HEK293 (cell line): Measurements from ENCODE around the gene HLA-DRB5.

ENCODE experiments used
- CTCF ChIA-PET: fragments of 350-600 bp; formaldehyde crosslinking; extraction: SDS; loops from one replicate; lab custom pipeline; 2021; ENCODE audit warnings: antibody characterized with exemption; lab: Yijun Ruan, JAX
- POLR2A ChIA-PET: fragments of 300-600 bp; formaldehyde crosslinking; extraction: SDS; loops from one replicate; lab custom pipeline; 2020; ENCODE audit warnings: antibody characterized with exemption, inconsistent platforms; lab: Yijun Ruan, JAX
- H3K27ac ChIP-seq: fragments of 200-500 bp; sonication (Bioruptor generic); 2 replicates; pipeline ENCODE4 v1.5.1; 2014; ENCODE audit warnings: low read depth, low read length, control low read depth, inconsistent platforms; ENCODE audit errors: extremely low read depth
- H3K36me3 ChIP-seq, 2 experiments: fragments of 200-500 bp in 1 of 2; sonication (Bioruptor generic) in 1 of 2; 1 replicate in 1 of 2; 2 replicates in 1 of 2; pipeline ENCODE4 v1.5.1; 2014 to 2017; ENCODE audit warnings: inconsistent platforms in 2 of 2, low read length in 2 of 2; ENCODE audit not compliant: control insufficient read depth in 2 of 2, insufficient read depth in 1 of 2
- H3K4me1 ChIP-seq: fragments of 200-500 bp; sonication (Bioruptor generic); 2 replicates; pipeline ENCODE4 v1.5.1; 2014; ENCODE audit warnings: mild to moderate bottlenecking, low read length, inconsistent platforms; ENCODE audit not compliant: control insufficient read depth, insufficient read depth
- H3K4me3 ChIP-seq: 2 replicates; pipeline ENCODE4 v1.5.1; 2011; ENCODE audit warnings: low read depth, mild to moderate bottlenecking, control low read depth, low read length, moderate library complexity
- H3K9me3 ChIP-seq: fragments of 200-500 bp; sonication (Bioruptor generic); 2 replicates; pipeline ENCODE4 v1.5.1; 2014; ENCODE audit warnings: low read depth, low read length, inconsistent platforms; ENCODE audit not compliant: control insufficient read depth, insufficient read depth
- FEZF1 ChIP-seq: fragments of 450-650 bp; formaldehyde crosslinking; IDR thresholded peaks from 2 replicates; pipeline ENCODE4 v1.5.1; 2016; ENCODE audit warnings: missing biosample characterization, missing genetic modification characterization
- IKZF3 ChIP-seq: fragments of 450-650 bp; IDR thresholded peaks from 2 replicates; pipeline ENCODE4 v1.5.0; 2018; ENCODE audit warnings: missing biosample characterization, mild to moderate bottlenecking, missing genetic modification characterization, moderate library complexity
- KLF16 ChIP-seq: fragments of 450-650 bp; formaldehyde crosslinking; IDR thresholded peaks from 2 replicates; pipeline ENCODE4 v1.5.1; 2017; ENCODE audit warnings: missing biosample characterization, missing genetic modification characterization
- KLF9 ChIP-seq: fragments of 450-650 bp; formaldehyde crosslinking; IDR thresholded peaks from 2 replicates; pipeline ENCODE4 v1.5.1; 2016; ENCODE audit warnings: missing biosample characterization, missing genetic modification characterization, low read depth
- MYNN ChIP-seq: fragments of 450-650 bp; formaldehyde crosslinking; IDR thresholded peaks from 2 replicates; pipeline ENCODE4 v1.5.1; 2016; ENCODE audit warnings: missing biosample characterization, missing genetic modification characterization, borderline replicate concordance
- ZBTB44 ChIP-seq: fragments of 450-650 bp; IDR thresholded peaks from 2 replicates; pipeline ENCODE4 v1.5.1; 2018; ENCODE audit warnings: missing biosample characterization, mild to moderate bottlenecking, missing genetic modification characterization
- ZNF174 ChIP-seq: fragments of 450-650 bp; formaldehyde crosslinking; IDR thresholded peaks from 2 replicates; pipeline ENCODE4 v1.5.0; 2017; ENCODE audit warnings: missing biosample characterization, mild to moderate bottlenecking, missing genetic modification characterization
- ZNF19 ChIP-seq: fragments of 450-650 bp; formaldehyde crosslinking; IDR thresholded peaks from 2 replicates; pipeline ENCODE4; 2016; ENCODE audit warnings: missing biosample characterization, missing genetic modification characterization, low read depth
- ZNF221 ChIP-seq: fragments of 450-650 bp; formaldehyde crosslinking; IDR thresholded peaks from 2 replicates; pipeline ENCODE4 v1.5.1; 2017; ENCODE audit warnings: missing biosample characterization, missing genetic modification characterization, borderline replicate concordance
- ZNF24 ChIP-seq: fragments of 450-650 bp; formaldehyde crosslinking; IDR thresholded peaks from 2 replicates; pipeline ENCODE4 v1.5.1; 2016; ENCODE audit warnings: missing biosample characterization, missing genetic modification characterization
- ZNF26 ChIP-seq: fragments of 450-650 bp; formaldehyde crosslinking; IDR thresholded peaks from 2 replicates; pipeline ENCODE4 v1.5.1; 2016; ENCODE audit warnings: missing biosample characterization, missing genetic modification characterization
- ZNF311 ChIP-seq: fragments of 450-650 bp; formaldehyde crosslinking; IDR thresholded peaks from 2 replicates; pipeline ENCODE4 v1.5.1; 2017; ENCODE audit warnings: missing biosample characterization, missing genetic modification characterization, borderline replicate concordance
- ZNF473 ChIP-seq: fragments of 450-650 bp; formaldehyde crosslinking; IDR thresholded peaks from 2 replicates; pipeline ENCODE4 v1.5.1; 2017; ENCODE audit warnings: missing biosample characterization, missing genetic modification characterization
- ZNF521 ChIP-seq: fragments of 450-650 bp; formaldehyde crosslinking; IDR thresholded peaks from 2 replicates; pipeline ENCODE4 v1.5.1; 2017; ENCODE audit warnings: missing biosample characterization, mild to moderate bottlenecking, missing genetic modification characterization
- ZNF560 ChIP-seq: fragments of 450-650 bp; formaldehyde crosslinking; IDR thresholded peaks from 2 replicates; pipeline ENCODE4 v1.5.1; 2017; ENCODE audit warnings: missing biosample characterization, missing genetic modification characterization, borderline replicate concordance
- ZNF585B ChIP-seq: fragments of 450-650 bp; formaldehyde crosslinking; IDR thresholded peaks from 2 replicates; pipeline ENCODE4 v1.5.1; 2016; ENCODE audit warnings: missing biosample characterization, missing genetic modification characterization
- ZNF629 ChIP-seq: fragments of 450-650 bp; formaldehyde crosslinking; IDR thresholded peaks from 2 replicates; pipeline ENCODE4 v1.5.1; 2017; ENCODE audit warnings: missing biosample characterization, missing genetic modification characterization
- ZNF639 ChIP-seq: fragments of 450-650 bp; formaldehyde crosslinking; IDR thresholded peaks from 2 replicates; pipeline ENCODE4 v1.5.1; 2016; ENCODE audit warnings: missing biosample characterization, missing genetic modification characterization
- ZNF645 ChIP-seq: fragments of 450-650 bp; formaldehyde crosslinking; IDR thresholded peaks from 2 replicates; pipeline ENCODE4; 2016; ENCODE audit warnings: missing biosample characterization, missing genetic modification characterization
- ZNF747 ChIP-seq: fragments of 450-650 bp; formaldehyde crosslinking; IDR thresholded peaks from 2 replicates; pipeline ENCODE4 v1.5.1; 2016; ENCODE audit warnings: missing biosample characterization, missing genetic modification characterization
- ZSCAN23 ChIP-seq: fragments of 450-650 bp; formaldehyde crosslinking; IDR thresholded peaks from 2 replicates; pipeline ENCODE4 v1.5.1; 2016; ENCODE audit warnings: missing biosample characterization, missing genetic modification characterization
- TF ChIP-seq, protein P1 (sequence below): fragments of 450-650 bp; formaldehyde crosslinking; IDR thresholded peaks from 2 replicates; pipeline ENCODE4 v1.5.1; 2016; ENCODE audit warnings: missing biosample characterization, missing genetic modification characterization
- TF ChIP-seq, protein P2 (sequence below): fragments of 450-650 bp; formaldehyde crosslinking; IDR thresholded peaks from 2 replicates; pipeline ENCODE4 v1.5.1; 2016; ENCODE audit warnings: missing biosample characterization, missing genetic modification characterization
- TF ChIP-seq, protein P3 (sequence below): fragments of 450-650 bp; formaldehyde crosslinking; conservative IDR thresholded peaks from 2 replicates; pipeline ENCODE4 v1.5.1; 2016; ENCODE audit warnings: low read depth, missing biosample characterization, missing genetic modification characterization

Gene HLA-DRB5

DNA sequence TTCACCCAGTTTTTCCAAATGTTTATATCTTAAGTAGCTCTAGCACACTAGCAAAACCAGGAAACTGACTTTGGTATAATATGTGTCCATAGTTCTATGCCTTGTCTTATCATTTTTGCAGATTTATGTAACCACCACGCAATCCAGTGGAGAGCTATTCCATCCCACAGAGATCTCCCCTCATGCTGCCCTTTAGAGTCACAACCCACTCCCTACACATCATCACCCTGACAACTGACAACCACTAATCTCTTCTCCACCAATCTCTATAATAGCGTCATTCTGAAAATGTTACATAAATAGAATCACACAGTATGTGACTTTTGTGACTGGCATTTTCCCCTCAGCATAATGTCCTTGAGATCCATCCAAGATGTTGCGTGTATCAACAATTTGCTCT is 29.1 kb downstream of the HLA-DRB5 start:
- no peak overlapping the region for H3K27ac ChIP-seq
- TF ChIP-seq ZNF747 (tag by site-specific recombination) (no peak), ZNF26 (tag by site-specific recombination) (no peak), ZNF311 (no peak), IKZF3 (tag by site-specific recombination) (no peak), ZNF629 (no peak), ZBTB44 (tag by site-specific recombination) (no peak), ZNF639 (tag by site-specific recombination) (no peak), ZSCAN23 (tag by site-specific recombination) (no peak), ZNF19 (tag by site-specific recombination) (no peak), ZNF24 (tag by site-specific recombination) (no peak), ZNF560 (tag by site-specific recombination) (no peak), KLF9 (tag by site-specific recombination) (no peak), ZNF473 (no peak)
- TF ChIP-seq, protein P1, sequence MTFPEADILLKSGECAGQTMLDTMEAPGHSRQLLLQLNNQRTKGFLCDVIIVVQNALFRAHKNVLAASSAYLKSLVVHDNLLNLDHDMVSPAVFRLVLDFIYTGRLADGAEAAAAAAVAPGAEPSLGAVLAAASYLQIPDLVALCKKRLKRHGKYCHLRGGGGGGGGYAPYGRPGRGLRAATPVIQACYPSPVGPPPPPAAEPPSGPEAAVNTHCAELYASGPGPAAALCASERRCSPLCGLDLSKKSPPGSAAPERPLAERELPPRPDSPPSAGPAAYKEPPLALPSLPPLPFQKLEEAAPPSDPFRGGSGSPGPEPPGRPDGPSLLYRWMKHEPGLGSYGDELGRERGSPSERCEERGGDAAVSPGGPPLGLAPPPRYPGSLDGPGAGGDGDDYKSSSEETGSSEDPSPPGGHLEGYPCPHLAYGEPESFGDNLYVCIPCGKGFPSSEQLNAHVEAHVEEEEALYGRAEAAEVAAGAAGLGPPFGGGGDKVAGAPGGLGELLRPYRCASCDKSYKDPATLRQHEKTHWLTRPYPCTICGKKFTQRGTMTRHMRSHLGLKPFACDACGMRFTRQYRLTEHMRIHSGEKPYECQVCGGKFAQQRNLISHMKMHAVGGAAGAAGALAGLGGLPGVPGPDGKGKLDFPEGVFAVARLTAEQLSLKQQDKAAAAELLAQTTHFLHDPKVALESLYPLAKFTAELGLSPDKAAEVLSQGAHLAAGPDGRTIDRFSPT, result no peak
- TF ChIP-seq, protein P2, sequence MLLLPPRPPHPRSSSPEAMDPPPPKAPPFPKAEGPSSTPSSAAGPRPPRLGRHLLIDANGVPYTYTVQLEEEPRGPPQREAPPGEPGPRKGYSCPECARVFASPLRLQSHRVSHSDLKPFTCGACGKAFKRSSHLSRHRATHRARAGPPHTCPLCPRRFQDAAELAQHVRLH, result no peak
- H3K4me1 ChIP-seq, result no peaks in the 10 kb centered on the region
- no peaks in the 10 kb centered on the region for H3K36me3 ChIP-seq
- POLR2A ChIA-PET, result no interaction called here
- H3K4me3 ChIP-seq, result no peak overlapping the region
- no peaks in the 10 kb centered on the region for H3K9me3 ChIP-seq
- CTCF ChIA-PET, result no interaction called here

- CTCF ChIA-PET, result interaction anchor here (0.9 to 1.3 kb wide), 2 partner anchors 144 to 350 kb away, joined by 3 to 4 read pairs; no protein-coding TSS in a partner anchor
- no peak overlapping the region for H3K27ac ChIP-seq
- no peaks in the 10 kb centered on the region for H3K4me1 ChIP-seq
- H3K4me3 ChIP-seq, result no peak overlapping the region
- H3K9me3 ChIP-seq, result no peaks in the 10 kb centered on the region
- POLR2A ChIA-PET, result no interaction called here
- no peaks in the 10 kb centered on the region for H3K36me3 ChIP-seq
- TF ChIP-seq, protein P3, sequence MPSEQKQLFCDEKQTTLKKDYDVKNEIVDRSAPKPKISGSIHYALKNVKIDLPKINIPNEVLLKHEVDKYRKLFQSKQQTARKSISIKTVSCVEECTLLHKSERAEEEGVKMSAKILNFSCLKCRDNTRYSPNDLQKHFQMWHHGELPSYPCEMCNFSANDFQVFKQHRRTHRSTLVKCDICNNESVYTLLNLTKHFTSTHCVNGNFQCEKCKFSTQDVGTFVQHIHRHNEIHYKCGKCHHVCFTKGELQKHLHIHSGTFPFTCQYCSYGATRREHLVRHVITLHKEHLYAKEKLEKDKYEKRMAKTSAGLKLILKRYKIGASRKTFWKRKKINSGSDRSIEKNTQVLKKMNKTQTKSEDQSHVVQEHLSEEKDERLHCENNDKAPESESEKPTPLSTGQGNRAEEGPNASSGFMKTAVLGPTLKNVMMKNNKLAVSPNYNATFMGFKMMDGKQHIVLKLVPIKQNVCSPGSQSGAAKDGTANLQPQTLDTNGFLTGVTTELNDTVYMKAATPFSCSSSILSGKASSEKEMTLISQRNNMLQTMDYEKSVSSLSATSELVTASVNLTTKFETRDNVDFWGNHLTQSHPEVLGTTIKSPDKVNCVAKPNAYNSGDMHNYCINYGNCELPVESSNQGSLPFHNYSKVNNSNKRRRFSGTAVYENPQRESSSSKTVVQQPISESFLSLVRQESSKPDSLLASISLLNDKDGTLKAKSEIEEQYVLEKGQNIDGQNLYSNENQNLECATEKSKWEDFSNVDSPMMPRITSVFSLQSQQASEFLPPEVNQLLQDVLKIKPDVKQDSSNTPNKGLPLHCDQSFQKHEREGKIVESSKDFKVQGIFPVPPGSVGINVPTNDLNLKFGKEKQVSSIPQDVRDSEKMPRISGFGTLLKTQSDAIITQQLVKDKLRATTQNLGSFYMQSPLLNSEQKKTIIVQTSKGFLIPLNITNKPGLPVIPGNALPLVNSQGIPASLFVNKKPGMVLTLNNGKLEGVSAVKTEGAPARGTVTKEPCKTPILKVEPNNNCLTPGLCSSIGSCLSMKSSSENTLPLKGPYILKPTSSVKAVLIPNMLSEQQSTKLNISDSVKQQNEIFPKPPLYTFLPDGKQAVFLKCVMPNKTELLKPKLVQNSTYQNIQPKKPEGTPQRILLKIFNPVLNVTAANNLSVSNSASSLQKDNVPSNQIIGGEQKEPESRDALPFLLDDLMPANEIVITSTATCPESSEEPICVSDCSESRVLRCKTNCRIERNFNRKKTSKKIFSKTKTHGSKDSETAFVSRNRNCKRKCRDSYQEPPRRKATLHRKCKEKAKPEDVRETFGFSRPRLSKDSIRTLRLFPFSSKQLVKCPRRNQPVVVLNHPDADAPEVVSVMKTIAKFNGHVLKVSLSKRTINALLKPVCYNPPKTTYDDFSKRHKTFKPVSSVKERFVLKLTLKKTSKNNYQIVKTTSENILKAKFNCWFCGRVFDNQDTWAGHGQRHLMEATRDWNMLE (tag by site-specific recombination), result no peak
- no peak for TF ChIP-seq FEZF1 (tag by site-specific recombination)
- no peak for TF ChIP-seq ZNF585B (tag by site-specific recombination)
- TF ChIP-seq KLF16 (tag by site-specific recombination), result no peak
- no peak for TF ChIP-seq ZNF174 (tag by site-specific recombination)
- TF ChIP-seq ZNF221 (tag by site-specific recombination), result no peak
- no peak for TF ChIP-seq MYNN
- no peak for TF ChIP-seq ZNF645 (tag by site-specific recombination)
- no peak for TF ChIP-seq ZNF521 (tag by site-specific recombination)
These were observed 37.7 kb downstream of the HLA-DRB5 start for GRCh38 chr6:32492351-32492750.
